ENCODE measurements around the gene ADAMTS2.
"Not testable (repeated sequence)": the region's sequence is repeated elsewhere in the genome, so short reads cannot be mapped to it uniquely, and the experiment has no call there.

Gene ADAMTS2

GRCh38 chr5:179287071-179287470 lies 58.2 kb downstream of the ADAMTS2 start:
- Histone ChIP-seq H3K36me3 (ENCODE audit: insufficient read depth, low read length) (no peaks in the 10 kb centered on the region), H3K4me3 (no peak overlapping the region), H3K9me3 (ENCODE audit: low read depth, low read length) (no peaks in the 10 kb centered on the region), H3K27ac (no peak overlapping the region), H3K9ac (ENCODE audit: insufficient read length) (no peak overlapping the region)
- TF ChIP-seq POLR2AphosphoS5 (IDR thresholded peaks at IDR 0.05; ENCODE audit: borderline replicate concordance, low read depth, low read length) = no peak
- TF ChIP-seq EZH2 (IDR thresholded peaks at IDR 0.05) = no peak
- TF ChIP-seq FOXP2 (optimal IDR thresholded peaks at IDR 0.05; ENCODE audit: control extremely low read depth, extremely low read length, insufficient read depth) = no peak
- DNase-seq (ENCODE audit: low read depth, low spot score) = no peak

GRCh38 chr5:179285776-179286162 lies 59.5 kb downstream of the ADAMTS2 start:
- H3K9ac ChIP-seq (ENCODE audit: insufficient read length); H3K27ac ChIP-seq; H3K36me3 ChIP-seq (ENCODE audit: insufficient read depth, low read length); DNase-seq (ENCODE audit: low read depth, low spot score); H3K4me3 ChIP-seq; H3K9me3 ChIP-seq (ENCODE audit: low read depth, low read length): not testable (repeated sequence)

GRCh38 chr5:179284751-179285631 lies 60.3 kb downstream of the ADAMTS2 start:
- Histone ChIP-seq H3K9me3 (ENCODE audit: low read depth, low read length) (no peaks in the 10 kb centered on the region), H3K36me3 (ENCODE audit: insufficient read depth, low read length) (no peaks in the 10 kb centered on the region), H3K27ac (no peak overlapping the region), H3K9ac (ENCODE audit: insufficient read length) (no peak overlapping the region), H3K4me3 (no peak overlapping the region)
- DNase-seq (ENCODE audit: low read depth, low spot score) = no peak
- TF ChIP-seq EZH2 (IDR thresholded peaks at IDR 0.05) = no peak
- no peak for TF ChIP-seq POLR2AphosphoS5 (IDR thresholded peaks at IDR 0.05; ENCODE audit: borderline replicate concordance, low read depth, low read length)
- no peak for TF ChIP-seq FOXP2 (optimal IDR thresholded peaks at IDR 0.05; ENCODE audit: control extremely low read depth, extremely low read length, insufficient read depth)

- DNase-seq (ENCODE audit: low read depth, low spot score); H3K27ac ChIP-seq; H3K4me3 ChIP-seq; H3K9me3 ChIP-seq (ENCODE audit: low read depth, low read length); H3K9ac ChIP-seq (ENCODE audit: insufficient read length); H3K36me3 ChIP-seq (ENCODE audit: insufficient read depth, low read length): not testable (repeated sequence)
These were observed 61.4 kb downstream of the ADAMTS2 start for GRCh38 chr5:179283908-179284307.

- TF ChIP-seq POLR2AphosphoS5 (IDR thresholded peaks at IDR 0.05; ENCODE audit: borderline replicate concordance, low read depth, low read length) (no peak), EZH2 (IDR thresholded peaks at IDR 0.05) (no peak), FOXP2 (optimal IDR thresholded peaks at IDR 0.05; ENCODE audit: control extremely low read depth, extremely low read length, insufficient read depth) (no peak)
- Histone ChIP-seq H3K9ac (ENCODE audit: insufficient read length) (no peak overlapping the region), H3K4me3 (no peak overlapping the region), H3K27ac (no peak overlapping the region), H3K9me3 (ENCODE audit: low read depth, low read length) (no peaks in the 10 kb centered on the region), H3K36me3 (ENCODE audit: insufficient read depth, low read length) (no peaks in the 10 kb centered on the region)
- no peak for DNase-seq (ENCODE audit: low read depth, low spot score)
These were observed 63.6 kb downstream of the ADAMTS2 start for GRCh38 chr5:179281694-179282093.

- no peaks in the 10 kb centered on the region for H3K9me3 ChIP-seq (ENCODE audit: low read depth, low read length)
- no peak overlapping the region for H3K4me3 ChIP-seq
- H3K36me3 ChIP-seq (ENCODE audit: insufficient read depth, low read length) = no peaks in the 10 kb centered on the region
- no peak overlapping the region for H3K9ac ChIP-seq (ENCODE audit: insufficient read length)
- TF ChIP-seq POLR2AphosphoS5 (IDR thresholded peaks at IDR 0.05; ENCODE audit: borderline replicate concordance, low read depth, low read length) = no peak
- TF ChIP-seq EZH2 (IDR thresholded peaks at IDR 0.05) = no peak
- no peak for TF ChIP-seq FOXP2 (optimal IDR thresholded peaks at IDR 0.05; ENCODE audit: control extremely low read depth, extremely low read length, insufficient read depth)
- no peak overlapping the region for H3K27ac ChIP-seq
- no peak for DNase-seq (ENCODE audit: low read depth, low spot score)
These were observed 65.2 kb downstream of the ADAMTS2 start for GRCh38 chr5:179280095-179280490.

GRCh38 chr5:179279347-179280094 lies 65.7 kb downstream of the ADAMTS2 start:
- no peak for TF ChIP-seq EZH2 (IDR thresholded peaks at IDR 0.05)
- TF ChIP-seq FOXP2 (optimal IDR thresholded peaks at IDR 0.05; ENCODE audit: control extremely low read depth, extremely low read length, insufficient read depth) = no peak
- no peak for TF ChIP-seq POLR2AphosphoS5 (IDR thresholded peaks at IDR 0.05; ENCODE audit: borderline replicate concordance, low read depth, low read length)
- H3K36me3 ChIP-seq (ENCODE audit: insufficient read depth, low read length) = no peaks in the 10 kb centered on the region
- DNase-seq (ENCODE audit: low read depth, low spot score) = no peak
- H3K9ac ChIP-seq (ENCODE audit: insufficient read length) = no peak overlapping the region
- no peaks in the 10 kb centered on the region for H3K9me3 ChIP-seq (ENCODE audit: low read depth, low read length)
- H3K4me3 ChIP-seq = no peak overlapping the region
- no peak overlapping the region for H3K27ac ChIP-seq

GRCh38 chr5:179278546-179278945 lies 66.7 kb downstream of the ADAMTS2 start:
- Histone ChIP-seq H3K36me3 (ENCODE audit: insufficient read depth, low read length) (no peaks in the 10 kb centered on the region), H3K27ac (no peak overlapping the region), H3K4me3 (no peak overlapping the region), H3K9me3 (ENCODE audit: low read depth, low read length) (no peaks in the 10 kb centered on the region), H3K9ac (ENCODE audit: insufficient read length) (no peak overlapping the region)
- TF ChIP-seq EZH2 (IDR thresholded peaks at IDR 0.05) (no peak), FOXP2 (optimal IDR thresholded peaks at IDR 0.05; ENCODE audit: control extremely low read depth, extremely low read length, insufficient read depth) (no peak), POLR2AphosphoS5 (IDR thresholded peaks at IDR 0.05; ENCODE audit: borderline replicate concordance, low read depth, low read length) (no peak)
- DNase-seq (ENCODE audit: low read depth, low spot score) = no peak
